H9 (cell line): Measurements from ENCODE around the gene GPR157. TPM values are rescaled to one million over a fixed set of nuclear protein-coding genes. Genes with fewer than 3 reads are reported as not detected.

Experiments used
- DNase-seq: peaks from one replicate; pipeline ENCODE4 v3.0.0-alpha.2; 2017
- H2AFZ ChIP-seq: one replicate; pipeline ENCODE4 v1.6.1; 2013; ENCODE audit warnings: mild to moderate bottlenecking, low read length, control low read depth, moderate library complexity
- H2AK5ac ChIP-seq: 2 replicates; pipeline ENCODE4 v1.6.1; 2013; ENCODE audit warnings: low read length, control low read depth, mixed read lengths; ENCODE audit not compliant: insufficient read length
- H2BK120ac ChIP-seq: one replicate; pipeline ENCODE4 v1.6.1; 2013; ENCODE audit warnings: low read depth, mild to moderate bottlenecking, low read length, control low read depth, inconsistent platforms; ENCODE audit not compliant: poor library complexity, severe bottlenecking
- H2BK12ac ChIP-seq: 2 replicates; pipeline ENCODE4 v1.6.1; 2013; ENCODE audit warnings: low read length, control low read depth, mixed read lengths, low read depth; ENCODE audit not compliant: insufficient read length
- H2BK15ac ChIP-seq: 2 replicates; pipeline ENCODE4 v1.6.1; 2013; ENCODE audit warnings: low read depth, low read length, control low read depth
- H2BK20ac ChIP-seq: one replicate; pipeline ENCODE4 v1.6.1; 2013; ENCODE audit warnings: low read depth, mild to moderate bottlenecking, low read length, control low read depth, inconsistent platforms; ENCODE audit not compliant: poor library complexity, severe bottlenecking
- H2BK5ac ChIP-seq: 2 replicates; pipeline ENCODE4 v1.6.1; 2013; ENCODE audit warnings: low read length, control low read depth, mixed read lengths; ENCODE audit not compliant: insufficient read length
- H3K14ac ChIP-seq: 2 replicates; pipeline ENCODE4 v1.6.1; 2013; ENCODE audit warnings: low read length, control low read depth; ENCODE audit not compliant: insufficient read depth
- H3K18ac ChIP-seq: 2 replicates; pipeline ENCODE4 v1.6.1; 2013; ENCODE audit warnings: low read depth, mild to moderate bottlenecking, mixed read lengths, low read length, control low read depth; ENCODE audit not compliant: insufficient read length
- H3K23ac ChIP-seq: 2 replicates; pipeline ENCODE4 v1.6.1; 2013; ENCODE audit warnings: low read length, control low read depth, mixed read lengths, low read depth; ENCODE audit not compliant: insufficient read length
- H3K23me2 ChIP-seq: 2 replicates; pipeline ENCODE4 v1.6.1; 2013; ENCODE audit warnings: low read depth, mild to moderate bottlenecking, mixed read lengths, low read length, control low read depth; ENCODE audit not compliant: insufficient read length, poor library complexity, severe bottlenecking
- H3K27ac ChIP-seq: 2 replicates; pipeline ENCODE4 v1.5.1; 2013; ENCODE audit warnings: low read length, control low read depth, mixed read lengths, low read depth; ENCODE audit not compliant: insufficient read length
- H3K27me3 ChIP-seq: 2 replicates; pipeline ENCODE4 v1.6.1; 2013; ENCODE audit warnings: low read length, control low read depth, inconsistent platforms; ENCODE audit not compliant: insufficient read depth
- H3K4ac ChIP-seq: 2 replicates; pipeline ENCODE4 v1.6.1; 2013; ENCODE audit warnings: low read depth, mild to moderate bottlenecking, control low read depth, inconsistent platforms, low read length, moderate library complexity
- H3K4me1 ChIP-seq: 2 replicates; pipeline ENCODE4 v1.6.1; 2013; ENCODE audit warnings: low read length, control low read depth, inconsistent platforms; ENCODE audit not compliant: insufficient read depth
- H3K4me2 ChIP-seq: 2 replicates; pipeline ENCODE4 v1.6.1; 2013; ENCODE audit warnings: low read length, control low read depth, mixed read lengths; ENCODE audit not compliant: insufficient read length, insufficient read depth
- H3K56ac ChIP-seq: 2 replicates; pipeline ENCODE4 v1.6.1; 2013; ENCODE audit warnings: low read depth, mild to moderate bottlenecking, mixed read lengths, low read length, control low read depth; ENCODE audit not compliant: insufficient read length
- H3K79me1 ChIP-seq: 2 replicates; pipeline ENCODE4 v1.6.1; 2013; ENCODE audit warnings: low read depth, mild to moderate bottlenecking, moderate library complexity, low read length, control low read depth, inconsistent platforms; ENCODE audit not compliant: insufficient read depth, poor library complexity, severe bottlenecking
- H3K79me2 ChIP-seq: 2 replicates; pipeline ENCODE4 v1.6.1; 2013; ENCODE audit warnings: low read length, control low read depth, inconsistent platforms; ENCODE audit not compliant: insufficient read depth
- H3K9ac ChIP-seq: 2 replicates; pipeline ENCODE4 v1.6.1; 2013; ENCODE audit warnings: low read length, control low read depth, mixed read lengths; ENCODE audit not compliant: insufficient read length; ENCODE audit errors: extremely low read depth
- H3K9me3 ChIP-seq: one replicate; pipeline ENCODE4 v1.6.1; 2013; ENCODE audit warnings: low read depth, low read length, inconsistent platforms; ENCODE audit not compliant: control insufficient read depth
- H3T11ph ChIP-seq: one replicate; pipeline ENCODE4 v1.6.1; 2013; ENCODE audit warnings: mild to moderate bottlenecking, low read length, control low read depth, inconsistent platforms
- H4K20me1 ChIP-seq: one replicate; pipeline ENCODE4 v1.6.1; 2013; ENCODE audit not compliant: control insufficient read depth, insufficient read length, insufficient read depth
- H4K5ac ChIP-seq: 2 replicates; pipeline ENCODE4 v1.6.1; 2013; ENCODE audit warnings: low read depth, mild to moderate bottlenecking, mixed read lengths, low read length, control low read depth; ENCODE audit not compliant: insufficient read length
- H4K8ac ChIP-seq: replicated peaks from 2 replicates; pipeline ENCODE4 v1.6.1; 2013; ENCODE audit warnings: low read length, control low read depth, mixed read lengths, low read depth; ENCODE audit not compliant: insufficient read length
- H4K91ac ChIP-seq: 2 replicates; pipeline ENCODE4 v1.6.1; 2013; ENCODE audit warnings: low read depth, mild to moderate bottlenecking, moderate library complexity, mixed read lengths, low read length, control low read depth; ENCODE audit not compliant: insufficient read length
- H3K27ac Mint-ChIP-seq, 3 experiments: 2 replicates in 2 of 3; 3 replicates in 1 of 3; pipeline ENCODE4 v1.8.0; 2020 to 2021; ENCODE audit warnings: mixed read lengths in 3 of 3, mild to moderate bottlenecking in 1 of 3, moderate library complexity in 1 of 3
- H3K27me3 Mint-ChIP-seq: 2 replicates; pipeline ENCODE4 v1.8.0; 2021; ENCODE audit warnings: low read depth, mild to moderate bottlenecking, moderate library complexity, mixed read lengths
- H3K36me3 Mint-ChIP-seq, 3 experiments: 2 replicates in 2 of 3; 3 replicates in 1 of 3; pipeline ENCODE4 v1.8.0; 2020 to 2021; ENCODE audit warnings: low read depth in 3 of 3, mixed read lengths in 3 of 3; ENCODE audit not compliant: insufficient read depth in 1 of 3
- H3K4me1 Mint-ChIP-seq, 2 experiments: 2 replicates each; pipeline ENCODE4 v1.8.0; 2020; ENCODE audit warnings: mixed read lengths in 2 of 2
- H3K4me3 Mint-ChIP-seq, 2 experiments: 2 replicates in 1 of 2; 3 replicates in 1 of 2; pipeline ENCODE4 v1.8.0; 2020 to 2021; ENCODE audit warnings: mild to moderate bottlenecking in 2 of 2, mixed read lengths in 2 of 2, moderate library complexity in 1 of 2
- H3K9me3 Mint-ChIP-seq, 2 experiments: 2 replicates in 1 of 2; 3 replicates in 1 of 2; pipeline ENCODE4 v1.8.0; 2020; ENCODE audit warnings: mild to moderate bottlenecking in 2 of 2, mixed read lengths in 2 of 2, moderate library complexity in 1 of 2
- CTCF ChIP-seq: fragments of 200-600 bp; sonication (generic); conservative IDR thresholded peaks from 3 replicates; pipeline ENCODE4 v1.8.0; 2021; ENCODE audit warnings: antibody characterized with exemption, mild to moderate bottlenecking
- WGBS: extraction: QIAGEN DNeasy Blood & Tissue Kit; methylation state at CpG from one replicate; pipeline ENCODE4 v1.1.7; 2013; ENCODE audit warnings: missing lambda C conversion rate, low lambda C conversion rate, mixed read lengths; ENCODE audit not compliant: insufficient read length; ENCODE audit errors: extremely low coverage; 5-methylcytosine and 5-hydroxymethylcytosine counted together
- total RNA-seq: library from RNA; stranded (reverse); gene quantifications from 2 replicates; pipeline ENCODE4 v1.2.1, GENCODE V29; 2021

The GPR157 gene
- total RNA-seq, 1 experiment from 2014 or later: 3.8 TPM

- no peak overlapping the region for H4K5ac ChIP-seq
- H3K4me2 ChIP-seq: no peak overlapping the region
- no peak overlapping the region for H3K9ac ChIP-seq
- H3K56ac ChIP-seq: no peak overlapping the region
- H3K79me1 ChIP-seq: no peaks in the 10 kb centered on the region
- Mint-ChIP-seq H3K36me3 (no peaks in the 10 kb centered on the region; a peak in 1 of 7 replicates), H3K27me3 (peaks cover 2% of the 10 kb centered on the region; the same call in 1 of the 2 replicates), H3K4me3 (no peak overlapping the region), H3K27ac (no peak overlapping the region), H3K9me3 (no peaks in the 10 kb centered on the region; a peak in 1 of 5 replicates), H3K4me1 (peaks cover 12 to 23% of the 10 kb centered on the region in 2 experiments)
- H2BK5ac ChIP-seq: no peak overlapping the region
- no peak overlapping the region for H4K8ac ChIP-seq
- H2AFZ ChIP-seq: no peak overlapping the region
- H3K27ac ChIP-seq: no peak overlapping the region
- no peak for TF ChIP-seq CTCF
- no peak overlapping the region for H3K23ac ChIP-seq
- H3K4me1 ChIP-seq: no peaks in the 10 kb centered on the region
- no peak overlapping the region for H3K14ac ChIP-seq
- H3K27me3 ChIP-seq: no peaks in the 10 kb centered on the region; the same call in 1 of the 2 replicates
- no peaks in the 10 kb centered on the region for H3K9me3 ChIP-seq
- no peak overlapping the region for H3T11ph ChIP-seq
- H3K79me2 ChIP-seq: no peaks in the 10 kb centered on the region
- H3K18ac ChIP-seq: no peak overlapping the region
- no peak overlapping the region for H2BK20ac ChIP-seq
- no peak overlapping the region for H4K91ac ChIP-seq
- H2BK12ac ChIP-seq: no peak overlapping the region
- H4K20me1 ChIP-seq: no peaks in the 10 kb centered on the region
- no peak overlapping the region for H2BK120ac ChIP-seq
- no peaks in the 10 kb centered on the region for H3K23me2 ChIP-seq
- no peak overlapping the region for H3K4ac ChIP-seq
- no peak overlapping the region for H2BK15ac ChIP-seq
- no peak for DNase-seq
- no peak overlapping the region for H2AK5ac ChIP-seq
- no CpG with 5 or more reads among the region's 5 CpGs for WGBS
Observed at GRCh38 chr1:9062846-9063245, 66.1 kb downstream of the GPR157 start.
